Stomach (tissue), 4 donors: Measurements from ENCODE around the gene TMEM72.

Experiments used
- CTCF ChIP-seq, 7 experiments: fragments of 450-650 bp in 4 of 7; fragments of 200-600 bp in 3 of 7; sonication (generic) in 3 of 7; IDR thresholded peaks; one replicate each; pipeline ENCODE4 v1.5.1; 2016 to 2019; ENCODE audit warnings: antibody characterized with exemption in 7 of 7, control low read depth in 2 of 7, mild to moderate bottlenecking in 1 of 7
- POLR2A ChIP-seq, 4 donors: fragments of 450-650 bp; IDR thresholded peaks; one replicate each; pipeline ENCODE4 v1.6.1; 2016; ENCODE audit warnings: antibody characterized with exemption in 4 of 4, control low read depth in 2 of 4, mild to moderate bottlenecking in 1 of 4, moderate library complexity in 1 of 4

- no peak for TF ChIP-seq CTCF (IDR thresholded peaks at IDR 0.05)
- no peak for TF ChIP-seq POLR2A (IDR thresholded peaks at IDR 0.05)
Measured at GRCh38 chr10:44972874-44973306, 61.8 kb downstream of the TMEM72 start.
